ENCODE results near the gene OR51E2.
"Not testable (repeated sequence)": the region's sequence is repeated elsewhere in the genome, so short reads cannot be mapped to it uniquely, and the experiment has no call there.

The OR51E2 gene, protein sequence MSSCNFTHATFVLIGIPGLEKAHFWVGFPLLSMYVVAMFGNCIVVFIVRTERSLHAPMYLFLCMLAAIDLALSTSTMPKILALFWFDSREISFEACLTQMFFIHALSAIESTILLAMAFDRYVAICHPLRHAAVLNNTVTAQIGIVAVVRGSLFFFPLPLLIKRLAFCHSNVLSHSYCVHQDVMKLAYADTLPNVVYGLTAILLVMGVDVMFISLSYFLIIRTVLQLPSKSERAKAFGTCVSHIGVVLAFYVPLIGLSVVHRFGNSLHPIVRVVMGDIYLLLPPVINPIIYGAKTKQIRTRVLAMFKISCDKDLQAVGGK

DNA sequence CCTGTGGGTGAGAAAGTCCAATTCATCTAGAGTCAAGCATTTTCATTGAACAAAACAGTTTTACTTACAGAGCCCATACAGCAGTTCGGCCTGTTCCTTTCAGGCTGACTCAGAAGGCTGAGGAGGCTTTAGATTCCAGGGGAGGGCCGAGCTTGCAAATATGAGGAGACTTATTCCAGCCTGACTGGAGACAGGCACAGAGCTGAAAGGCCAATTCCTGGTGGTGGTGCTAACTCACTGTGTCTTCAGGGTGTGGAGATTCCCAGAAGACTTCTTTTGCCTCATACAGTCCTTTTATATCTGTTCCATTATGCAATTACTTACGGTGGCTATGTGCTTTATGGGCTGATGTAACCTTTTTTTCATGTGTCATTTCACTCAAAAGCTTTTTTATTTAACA lies at the start of gene OR51E2:
Gene OR51E2, minus strand, starts transcription at position 269 of the 400 bp plus-strand sequence. CDS start 15,142 bp downstream, outside the sequence.
- no peak for DNase-seq (ENCODE audit: low read depth in 2 of 2, low spot score in 1 of 2)

DNA sequence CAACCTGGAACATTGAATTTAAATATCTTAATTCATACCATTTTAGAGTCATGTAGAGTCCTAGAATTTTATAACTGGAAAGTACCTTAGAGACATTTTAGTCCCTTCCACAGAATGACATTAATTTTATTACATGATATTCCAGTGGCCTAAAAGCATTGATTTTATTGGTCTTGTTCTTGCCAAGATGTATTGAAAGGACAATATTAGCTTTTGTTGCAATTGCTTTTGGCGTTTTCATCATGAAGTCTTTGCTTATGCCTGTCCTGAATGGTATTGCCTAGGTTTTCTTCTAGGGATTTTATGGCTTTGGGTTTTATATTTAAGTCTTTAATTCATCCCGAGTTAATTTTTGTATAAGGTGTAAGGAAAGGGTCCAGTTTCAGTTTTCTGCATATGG lies 43.1 kb upstream of the OR51E2 start:
- no peak for DNase-seq (ENCODE audit: low read depth in 2 of 2, low spot score in 1 of 2)

DNA sequence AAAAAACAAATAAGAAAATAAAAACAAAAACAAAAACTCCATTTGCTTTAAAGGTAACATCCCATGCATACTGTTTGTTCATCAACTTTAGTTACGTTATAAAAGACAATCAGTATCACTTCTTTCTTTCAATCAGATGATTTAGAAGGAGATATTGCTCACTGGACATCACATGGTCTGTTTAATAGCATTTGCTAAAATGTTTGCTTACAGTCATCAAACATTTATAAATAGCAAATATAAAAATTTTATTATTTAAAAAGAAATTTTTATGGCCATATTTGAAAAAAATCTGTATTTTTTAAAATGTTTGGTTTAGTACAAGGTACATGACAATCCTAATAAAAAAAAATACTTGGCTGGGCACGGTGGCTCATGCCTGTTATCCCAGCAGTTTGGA lies 29.5 kb upstream of the OR51E2 start:
- DNase-seq (ENCODE audit: low read depth in 2 of 2, low spot score in 1 of 2) = no peak

DNA sequence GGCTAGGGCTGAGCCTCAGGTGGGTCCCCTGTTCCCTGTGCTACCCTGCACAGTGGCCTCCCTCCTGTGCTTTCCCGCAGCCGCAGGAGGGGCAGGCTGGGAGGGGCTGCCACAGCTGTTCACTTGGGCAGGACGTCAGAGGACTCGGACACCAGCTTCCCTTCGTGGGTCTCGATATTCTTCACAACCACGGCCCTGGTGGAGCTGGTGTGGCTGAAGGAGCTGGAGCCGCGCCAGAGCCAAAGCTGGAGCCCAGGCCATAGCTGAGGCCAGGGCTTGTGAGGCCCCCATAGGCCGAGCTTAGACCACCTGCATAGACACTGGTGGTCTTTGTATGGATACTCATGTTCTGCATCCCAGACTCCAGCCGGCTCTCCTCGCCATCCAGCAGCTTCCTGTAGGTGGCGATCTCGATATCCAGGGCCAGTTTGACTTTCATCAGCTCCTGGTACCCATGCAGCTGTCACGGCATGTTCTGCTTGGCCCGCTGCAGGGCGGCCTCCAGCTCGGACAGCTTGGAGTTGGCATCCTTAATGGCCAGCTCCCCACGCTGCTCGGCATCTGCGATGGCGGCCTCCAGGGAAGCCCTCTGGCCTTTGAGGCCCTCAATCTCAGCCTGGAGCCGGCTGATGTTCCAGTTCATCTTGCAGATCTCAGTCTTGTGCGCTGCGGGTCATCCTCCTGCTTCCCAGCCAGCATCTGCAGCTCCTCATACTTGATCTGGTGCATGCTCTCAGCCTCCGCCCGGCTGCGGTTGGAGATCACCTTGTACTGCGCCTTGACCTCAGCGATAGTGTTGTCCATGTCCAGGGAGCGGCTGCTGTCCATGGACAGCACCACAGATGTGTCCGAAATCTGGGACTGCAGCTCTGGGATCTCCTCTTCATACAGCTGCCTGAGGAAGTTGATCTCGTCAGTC lies 25.2 kb upstream of the OR51E2 start:
- DNase-seq (ENCODE audit: low read depth in 2 of 2, low spot score in 1 of 2) = not testable (repeated sequence)

DNA sequence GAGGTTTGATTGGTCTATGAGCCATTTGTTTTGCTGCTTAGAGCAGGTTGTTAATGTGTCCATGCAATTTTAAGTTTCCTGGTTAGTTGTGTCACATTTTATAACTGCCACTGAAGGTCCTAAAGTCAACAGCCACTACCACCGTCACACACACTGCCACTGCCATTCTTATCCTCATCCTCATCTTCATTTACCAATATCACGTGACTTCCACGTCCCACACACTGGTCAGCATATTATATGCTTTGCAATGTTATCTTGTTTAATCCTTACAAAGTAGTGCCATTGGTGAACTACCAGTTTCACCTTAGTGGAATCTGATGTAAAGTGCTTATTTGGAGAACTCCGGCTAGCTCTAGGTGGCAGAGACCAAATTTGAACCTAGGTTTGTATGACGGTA lies 16.6 kb upstream of the OR51E2 start:
- no peak for DNase-seq (ENCODE audit: low read depth in 2 of 2, low spot score in 1 of 2)

DNA sequence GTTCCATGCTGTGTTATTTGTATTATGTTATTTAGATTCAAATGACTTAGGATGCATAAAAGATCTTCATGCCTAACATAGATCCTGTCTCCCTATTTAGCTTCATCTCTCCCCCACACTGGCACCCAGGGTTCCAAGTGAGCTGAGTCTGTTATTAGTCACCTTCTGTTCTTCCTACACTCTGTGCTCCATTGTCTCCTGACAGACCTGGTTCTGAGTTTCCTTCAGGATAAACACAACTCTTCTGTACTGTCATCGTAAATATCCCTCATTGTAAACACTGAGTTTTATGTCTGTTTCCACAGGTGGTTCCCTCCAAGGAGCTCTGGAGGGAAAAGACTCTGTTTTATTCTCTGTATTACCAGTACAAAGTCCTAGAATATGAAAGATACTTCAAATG lies 15.6 kb upstream of the OR51E2 start:
- DNase-seq (ENCODE audit: low read depth in 2 of 2, low spot score in 1 of 2) = no peak

DNA sequence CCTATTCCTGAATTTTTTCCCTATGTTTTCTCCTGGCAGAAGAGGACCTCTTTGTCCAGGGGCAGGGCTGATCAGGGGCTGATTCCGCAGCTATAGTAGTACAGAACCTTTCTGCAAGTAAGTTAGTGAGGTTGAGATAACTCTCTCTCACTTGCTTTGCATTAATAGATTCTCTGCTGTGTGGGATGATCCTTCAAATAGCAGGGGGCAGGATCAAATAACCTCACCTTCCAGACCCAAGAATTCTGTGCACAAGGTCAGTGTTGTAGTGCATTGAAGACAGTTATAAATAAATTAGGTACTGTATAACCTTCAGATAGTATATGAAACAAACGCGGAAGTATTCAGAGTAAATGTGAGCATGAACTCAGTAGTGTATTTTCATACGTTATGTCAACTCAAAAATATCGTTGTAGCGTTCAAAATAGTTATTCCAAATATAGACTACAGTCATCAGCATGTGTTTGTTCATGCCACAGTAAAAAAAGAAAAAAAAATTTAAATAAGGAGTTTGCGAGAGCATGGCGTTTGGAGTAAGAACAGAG lies 7.2 kb upstream of the OR51E2 start:
- no peak for DNase-seq (ENCODE audit: low read depth in 2 of 2, low spot score in 1 of 2)

DNA sequence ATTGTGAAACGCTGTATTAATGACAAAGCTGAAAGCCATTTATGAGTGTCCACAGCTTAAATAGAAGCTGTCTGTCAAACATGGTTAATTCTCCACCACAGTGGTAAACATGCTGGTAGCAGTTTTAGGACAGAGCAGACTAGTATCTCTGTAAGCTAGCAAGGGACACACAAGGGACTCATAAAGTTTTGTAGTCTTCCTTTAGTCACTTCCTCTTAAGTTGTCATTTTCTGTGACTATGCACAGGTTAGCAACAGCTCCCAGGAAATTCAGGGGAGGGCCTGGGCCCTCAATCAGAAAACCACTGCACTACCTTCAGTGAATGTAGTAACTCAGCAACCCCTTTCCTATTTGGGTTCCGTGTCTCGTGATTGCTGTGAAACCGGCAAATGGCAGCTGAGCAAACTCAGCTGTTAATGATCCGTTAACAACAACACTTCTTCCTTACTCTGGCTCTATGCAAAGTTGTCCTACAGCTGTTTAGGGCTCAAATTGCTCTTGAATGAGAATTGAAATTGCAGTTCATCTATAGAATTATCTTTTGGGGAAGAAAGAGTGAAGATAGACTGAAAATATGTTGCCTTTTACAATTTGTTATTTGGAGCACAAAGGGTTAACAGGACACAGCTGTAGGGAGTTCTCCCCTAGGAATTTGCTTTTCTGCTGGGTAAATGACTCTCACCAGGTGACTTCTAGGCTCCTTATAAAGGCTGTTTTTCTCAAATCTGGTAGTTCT lies 6.6 kb upstream of the OR51E2 start, which contains the start of gene MMP26:
Gene MMP26, plus strand, starts transcription at position 731 of the 736 bp plus-strand sequence.
- DNase-seq (ENCODE audit: low read depth in 2 of 2, low spot score in 1 of 2) = no peak

DNA sequence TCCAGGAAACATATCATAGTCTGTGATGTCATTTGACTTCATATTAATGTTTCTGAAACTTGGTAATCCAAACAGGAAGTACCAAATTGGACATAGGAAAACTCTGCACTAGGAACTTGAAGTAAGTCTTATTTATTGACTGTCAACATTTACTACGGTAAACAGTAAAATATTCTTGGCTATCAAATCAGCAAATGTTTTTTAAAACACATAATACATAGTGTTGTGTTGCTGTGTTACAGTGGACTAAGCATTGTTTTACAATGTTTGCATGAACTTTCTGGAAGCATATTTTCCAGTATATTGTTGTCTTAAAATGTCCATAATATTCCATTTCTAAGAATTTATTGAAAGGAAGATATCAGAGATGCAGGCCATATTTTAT lies 2.8 kb upstream of the OR51E2 start:
- DNase-seq (ENCODE audit: low read depth in 2 of 2, low spot score in 1 of 2) = no peak

DNA sequence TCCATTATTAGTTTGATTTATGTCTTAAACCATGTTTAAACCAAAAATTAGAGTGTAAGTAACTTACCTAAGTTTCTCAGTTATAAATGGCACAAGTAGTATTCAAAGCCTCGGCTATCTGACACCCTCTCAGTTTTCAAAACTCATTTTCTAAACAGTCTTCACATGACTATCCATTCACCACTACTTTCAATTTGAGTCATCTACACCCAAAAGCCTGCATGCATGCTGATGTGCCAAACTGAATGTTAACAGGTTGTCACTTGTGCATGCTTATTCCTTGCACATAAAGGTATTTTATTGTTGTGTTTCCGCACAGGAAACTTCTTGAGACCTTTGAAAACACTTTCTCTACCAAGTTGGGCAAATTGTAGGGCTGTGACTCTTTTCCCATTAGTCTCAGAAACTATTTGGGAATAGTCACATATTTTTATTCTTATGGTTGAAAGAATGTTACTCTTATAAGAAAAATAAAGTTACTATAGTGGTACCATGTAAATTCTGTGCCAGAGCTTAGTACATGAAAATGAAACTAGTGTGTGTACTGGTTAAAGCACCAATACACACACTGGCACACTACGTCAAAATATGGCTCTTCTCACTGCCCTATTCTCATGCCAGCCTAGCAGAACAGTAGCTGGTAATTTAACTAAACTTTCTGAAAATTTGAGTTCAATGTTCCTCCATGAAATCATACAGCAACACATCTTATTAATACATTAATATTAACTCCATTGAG lies 2.2 kb upstream of the OR51E2 start:
- no peak for DNase-seq (ENCODE audit: low read depth in 2 of 2, low spot score in 1 of 2)

DNA sequence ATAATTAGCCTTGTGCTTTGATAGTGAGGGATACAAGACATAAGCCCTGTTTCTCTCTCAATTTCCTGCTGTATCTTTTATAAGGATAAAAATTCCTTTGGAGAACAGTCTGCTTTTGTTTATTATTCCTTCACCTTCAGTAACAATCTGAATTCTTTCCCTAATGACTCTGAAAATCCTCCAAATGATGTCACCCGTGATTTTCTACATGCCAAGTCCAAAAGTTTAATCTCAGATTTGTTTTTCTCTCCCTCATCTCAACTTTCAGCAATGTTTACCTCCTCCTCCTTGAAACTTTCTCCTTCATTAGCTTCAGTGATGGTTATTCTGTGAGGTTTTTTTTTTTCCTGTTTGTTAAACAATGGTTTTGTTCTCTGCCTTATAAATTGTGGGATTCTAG lies 2.2 kb downstream of the OR51E2 start:
- no peak for DNase-seq (ENCODE audit: low read depth in 2 of 2, low spot score in 1 of 2)

DNA sequence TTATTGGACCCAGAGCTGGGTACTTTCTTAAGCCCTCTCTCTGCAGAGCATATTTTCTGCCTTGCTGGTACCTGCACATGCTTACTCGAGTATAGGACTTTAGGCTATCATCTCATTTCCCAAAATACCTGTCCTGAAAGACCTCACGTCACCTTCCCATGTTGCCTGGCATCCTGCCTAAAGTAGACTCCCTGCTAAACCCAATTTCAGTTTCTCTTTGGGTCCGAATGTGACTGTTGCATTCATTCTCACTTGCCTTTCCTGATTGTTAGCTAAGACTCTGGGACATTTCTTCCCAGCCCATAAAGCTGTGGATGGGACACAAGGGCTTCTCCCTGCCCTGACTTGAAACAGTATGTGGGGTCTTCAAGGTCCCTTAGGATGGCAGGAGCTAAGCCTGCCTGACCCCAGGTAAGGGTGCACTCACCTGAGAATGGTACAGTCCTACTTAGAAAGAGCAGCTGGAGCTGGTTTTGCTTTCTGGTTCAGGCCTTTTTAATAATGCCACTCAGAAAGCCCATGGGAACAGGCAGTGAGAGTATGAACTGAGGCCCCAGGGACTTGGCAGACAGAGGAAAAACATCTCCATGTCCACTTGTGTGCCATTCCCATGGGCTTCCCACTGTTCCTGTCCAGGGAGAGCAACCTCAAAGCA lies 12.9 kb downstream of the OR51E2 start:
- DNase-seq (ENCODE audit: low read depth in 2 of 2, low spot score in 1 of 2) = no peak

DNA sequence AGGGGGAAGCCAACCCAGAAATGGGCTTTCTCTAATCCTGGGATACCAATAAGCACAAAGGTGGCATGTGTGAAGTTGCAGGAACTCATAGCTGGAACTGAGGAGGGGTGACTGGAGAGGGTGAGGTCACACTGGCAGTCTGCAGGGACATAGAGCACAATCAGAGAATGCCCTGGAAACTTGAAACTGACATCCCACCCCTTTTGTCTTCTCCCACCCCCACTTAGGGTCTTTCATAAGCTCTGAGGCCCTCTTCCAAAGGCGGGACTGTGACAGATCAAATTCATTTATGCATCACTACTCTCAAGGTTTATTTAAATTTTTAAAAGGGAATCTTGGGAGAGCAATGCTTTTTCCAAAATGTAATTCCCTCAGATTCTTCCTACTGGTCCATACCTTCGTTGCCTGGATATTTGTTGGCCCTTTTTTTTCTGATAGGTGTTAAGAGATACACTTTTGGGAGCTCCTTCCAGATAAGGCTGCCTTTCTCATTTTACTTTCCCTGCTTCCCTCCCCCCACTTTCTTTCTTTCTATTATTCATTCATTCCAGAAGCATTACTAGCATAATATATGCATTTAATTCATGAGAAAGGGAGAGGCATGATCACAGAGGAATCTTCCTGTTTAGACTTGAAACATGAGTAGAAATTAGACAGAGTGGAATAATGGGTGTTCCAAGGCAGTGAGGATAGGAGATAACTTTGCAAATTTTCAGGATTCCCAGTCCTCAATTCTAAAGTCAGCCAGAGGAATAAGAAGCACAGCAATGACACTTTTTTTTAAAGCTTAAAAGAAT lies 14.8 kb downstream of the OR51E2 start:
- DNase-seq (ENCODE audit: low read depth in 2 of 2, low spot score in 1 of 2) = no peak

DNA sequence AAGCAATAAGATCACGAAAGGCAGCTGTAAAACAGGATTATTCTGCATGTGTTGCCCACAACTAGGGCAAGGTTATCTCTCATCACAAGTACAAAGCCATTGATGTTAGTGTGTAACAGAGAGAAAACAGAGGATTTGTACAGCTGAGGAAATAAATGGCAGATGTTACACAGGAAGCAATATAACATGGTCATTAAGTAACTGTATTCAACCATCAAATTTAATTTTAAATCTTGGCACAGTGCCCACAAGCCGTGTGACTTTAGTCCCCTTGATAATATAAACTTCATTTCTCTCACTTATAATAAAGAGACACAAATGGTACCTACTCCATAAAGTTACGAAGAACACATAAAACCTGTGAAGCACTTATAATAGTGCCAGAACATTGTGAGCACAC lies 17.3 kb downstream of the OR51E2 start:
- no peak for DNase-seq (ENCODE audit: low read depth in 2 of 2, low spot score in 1 of 2)

DNA sequence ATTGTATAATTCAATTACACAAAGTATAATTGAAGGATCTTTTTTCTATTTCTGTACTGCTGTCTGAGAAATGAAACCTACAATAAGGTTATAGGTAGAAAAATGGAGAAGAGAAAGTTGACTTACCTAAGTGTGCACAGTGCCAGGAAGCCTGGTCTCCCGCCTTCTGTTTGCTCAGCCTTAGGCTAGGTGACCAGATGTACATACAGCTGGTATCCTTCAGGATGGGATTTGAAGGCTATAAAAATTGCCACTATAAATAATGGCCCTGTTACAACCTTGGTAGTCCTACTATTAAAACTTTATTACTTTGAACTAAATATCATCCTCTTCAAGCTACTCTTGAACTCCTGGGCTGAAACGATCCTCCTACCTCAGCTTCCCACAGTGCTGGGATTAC lies 19.7 kb downstream of the OR51E2 start:
- DNase-seq (ENCODE audit: low read depth in 2 of 2, low spot score in 1 of 2) = no peak

DNA sequence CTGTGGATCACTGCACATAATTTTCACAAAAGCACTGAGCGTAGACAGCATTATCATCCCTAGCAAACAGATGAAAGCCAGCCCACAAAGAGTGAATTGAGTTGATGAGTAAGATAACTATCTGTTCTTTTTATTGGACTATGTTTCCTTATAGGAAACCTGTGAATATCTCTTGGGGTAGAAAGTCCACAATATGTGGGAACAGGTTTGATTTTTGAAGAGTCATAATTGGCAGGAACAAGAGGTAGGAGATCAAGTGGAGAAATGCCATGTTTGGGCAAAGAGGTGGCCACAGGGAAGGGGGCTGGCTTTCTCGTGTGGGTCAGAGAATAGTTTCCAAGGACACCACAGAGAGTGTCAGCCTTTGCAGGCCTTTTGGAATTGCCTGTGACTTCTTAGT lies 23.9 kb downstream of the OR51E2 start:
- DNase-seq (ENCODE audit: low read depth in 2 of 2, low spot score in 1 of 2) = no peak

DNA sequence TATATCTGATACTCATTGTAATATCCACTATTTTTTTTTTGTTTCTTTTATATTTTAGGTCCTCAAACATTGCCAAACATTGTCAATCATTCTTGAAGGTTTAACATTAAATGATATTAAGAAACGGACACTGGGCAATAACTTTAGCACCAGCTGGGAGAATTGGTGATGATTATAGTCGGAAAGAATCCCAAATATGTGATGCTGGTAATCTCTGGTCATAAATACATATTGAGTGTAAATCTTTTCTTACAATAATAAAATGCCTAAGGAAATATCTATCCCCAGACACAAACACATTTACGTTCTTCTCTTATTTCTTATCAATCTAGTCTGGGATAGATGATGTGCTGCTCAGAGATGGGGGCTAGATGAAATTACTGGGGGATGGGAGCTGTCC lies 25.2 kb downstream of the OR51E2 start:
- DNase-seq (ENCODE audit: low read depth in 2 of 2, low spot score in 1 of 2) = no peak

DNA sequence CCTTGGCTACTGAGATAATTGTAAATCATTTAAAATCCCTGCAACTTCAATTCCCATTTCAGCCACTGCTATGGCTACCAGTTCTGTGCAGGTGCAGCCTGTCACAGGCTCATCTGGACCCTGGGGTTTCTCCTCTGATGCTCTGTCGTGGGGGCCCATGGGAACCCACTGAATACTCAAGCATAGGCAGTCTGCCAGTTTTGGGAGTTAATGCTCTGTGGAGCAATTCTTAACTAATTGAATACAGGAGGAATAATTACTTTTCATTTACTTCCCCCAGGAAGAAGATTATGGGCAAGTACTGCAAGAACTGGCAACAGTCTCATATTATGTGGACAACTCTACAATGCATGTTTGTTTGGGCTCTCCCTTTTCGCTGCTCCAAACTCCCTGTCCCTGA lies 25.9 kb downstream of the OR51E2 start:
- no peak for DNase-seq (ENCODE audit: low read depth in 2 of 2, low spot score in 1 of 2)

DNA sequence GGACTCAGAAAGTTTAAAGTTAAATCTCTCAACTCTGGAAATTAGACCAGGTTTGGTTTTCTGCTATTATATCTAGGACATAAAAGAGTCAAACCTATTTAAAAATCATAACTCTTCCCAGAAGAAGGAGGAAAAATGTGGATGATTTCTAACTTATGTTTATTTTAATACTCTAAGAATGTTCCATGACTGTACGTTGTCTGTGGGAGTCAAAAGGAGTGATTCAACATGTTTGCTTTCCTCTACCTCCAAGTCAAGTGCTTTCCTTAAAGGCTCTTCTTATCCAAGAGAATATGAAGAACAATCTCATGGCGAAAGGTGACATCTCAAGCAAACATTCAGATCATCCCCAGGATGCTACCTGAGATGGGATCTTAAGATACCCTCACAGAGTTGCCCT lies 32.2 kb downstream of the OR51E2 start:
- no peak for DNase-seq (ENCODE audit: low read depth in 2 of 2, low spot score in 1 of 2)
